ENCODE data around the gene DAB2IP. TPM values are rescaled to one million over a fixed set of nuclear protein-coding genes. Genes with fewer than 3 reads are reported as not detected.

The DAB2IP gene
- total and polyA plus RNA-seq, 4 donors = 2.3 to 13.1 (median 5.4) TPM

- WGBS = 86% methylated on average over 16 of the region's 16 CpGs
These were observed 105.2 kb downstream of the DAB2IP start for GRCh38 chr9:121756474-121757280.

GRCh38 chr9:121757281-121757585, 105.8 kb downstream of the DAB2IP start:
- Histone ChIP-seq H3K27ac (ENCODE audit: low read depth in 1 of 2, low read length in 2 of 2) (no peak overlapping the region), H3K36me3 (ENCODE audit: control insufficient read depth in 4 of 4, insufficient read depth in 3 of 4, low read depth in 1 of 4, low read length in 3 of 4) (peaks cover 4 to 26% (median 7%) of the 10 kb centered on the region in 4 donors)
- TF ChIP-seq MAX (IDR thresholded peaks at IDR 0.05) (no peak), RXRA (IDR thresholded peaks at IDR 0.05) (no peak), EGR1 (IDR thresholded peaks at IDR 0.05; ENCODE audit: low read depth in 2 of 2) (no peak), REST (IDR thresholded peaks at IDR 0.05) (no peak), NR2F2 (IDR thresholded peaks at IDR 0.05) (no peak), ATF3 (IDR thresholded peaks at IDR 0.05) (no peak), RAD21 (IDR thresholded peaks at IDR 0.05) (no peak)

More at GRCh38 chr9:121756474-121757280, 105.2 kb downstream of the DAB2IP start:
- Histone ChIP-seq H3K4me3 (ENCODE audit: low read depth in 1 of 3, low read length in 3 of 3) (no peak overlapping the region), H3K4me1 (ENCODE audit: control insufficient read depth in 4 of 4, insufficient read depth in 4 of 4, low read length in 3 of 4) (peaks cover 0 to 2% (median 0%) of the 10 kb centered on the region in 4 donors), H3K9ac (ENCODE audit: low read depth in 1 of 2, low read length in 2 of 2) (no peak overlapping the region), H3K27ac (ENCODE audit: low read depth in 1 of 2, low read length in 2 of 2) (no peak overlapping the region), H3K36me3 (ENCODE audit: control insufficient read depth in 4 of 4, insufficient read depth in 3 of 4, low read depth in 1 of 4, low read length in 3 of 4) (peaks cover 4 to 26% (median 7%) of the 10 kb centered on the region in 4 donors), H3K9me3 (ENCODE audit: control insufficient read depth in 4 of 4, low read length in 3 of 4) (no peaks in the 10 kb centered on the region), H3K27me3 (ENCODE audit: control insufficient read depth in 4 of 4, insufficient read depth in 4 of 4, low read length in 3 of 4) (no peaks in the 10 kb centered on the region)
- TF ChIP-seq CTCF (IDR thresholded peaks at IDR 0.05; ENCODE audit: low read depth, low read length, missing input control) (no peak), SP1 (IDR thresholded peaks at IDR 0.05) (no peak)
- no peak for DNase-seq (ENCODE audit: low spot score)

GRCh38 chr9:121758693-121759092, 107.3 kb downstream of the DAB2IP start:
- Histone ChIP-seq H3K9ac (ENCODE audit: low read depth in 1 of 2, low read length in 2 of 2) (no peak overlapping the region), H3K27ac (ENCODE audit: low read depth in 1 of 2, low read length in 2 of 2) (no peak overlapping the region), H3K36me3 (ENCODE audit: control insufficient read depth in 4 of 4, insufficient read depth in 3 of 4, low read depth in 1 of 4, low read length in 3 of 4) (peaks cover 6 to 28% (median 7%) of the 10 kb centered on the region in 4 donors), H3K4me1 (ENCODE audit: control insufficient read depth in 4 of 4, insufficient read depth in 4 of 4, low read length in 3 of 4) (peaks cover 0 to 2% (median 0%) of the 10 kb centered on the region in 4 donors), H3K27me3 (ENCODE audit: control insufficient read depth in 4 of 4, insufficient read depth in 4 of 4, low read length in 3 of 4) (no peaks in the 10 kb centered on the region), H3K9me3 (ENCODE audit: control insufficient read depth in 4 of 4, low read length in 3 of 4) (no peaks in the 10 kb centered on the region), H3K4me3 (ENCODE audit: low read depth in 1 of 3, low read length in 3 of 3) (no peak overlapping the region)
- no peak for DNase-seq (ENCODE audit: low spot score)
- TF ChIP-seq EGR1 (IDR thresholded peaks at IDR 0.05; ENCODE audit: low read depth in 2 of 2) (no peak), FOXA2 (IDR thresholded peaks at IDR 0.05) (no peak), TAF1 (conservative IDR thresholded peaks at IDR 0.05) (no peak), ZBTB33 (IDR thresholded peaks at IDR 0.05) (no peak), JUND (IDR thresholded peaks at IDR 0.05) (no peak), SP1 (IDR thresholded peaks at IDR 0.05) (no peak), ATF3 (IDR thresholded peaks at IDR 0.05) (no peak), CTCF (IDR thresholded peaks at IDR 0.05; ENCODE audit: low read depth, low read length, missing input control) (no peak), RXRA (IDR thresholded peaks at IDR 0.05) (no peak)
- WGBS = 96% methylated on average over 9 of the region's 9 CpGs

More at GRCh38 chr9:121757281-121757585, 105.8 kb downstream of the DAB2IP start:
- Histone ChIP-seq H3K4me3 (ENCODE audit: low read depth in 1 of 3, low read length in 3 of 3) (no peak overlapping the region), H3K27me3 (ENCODE audit: control insufficient read depth in 4 of 4, insufficient read depth in 4 of 4, low read length in 3 of 4) (no peaks in the 10 kb centered on the region), H3K9me3 (ENCODE audit: control insufficient read depth in 4 of 4, low read length in 3 of 4) (no peaks in the 10 kb centered on the region), H3K4me1 (ENCODE audit: control insufficient read depth in 4 of 4, insufficient read depth in 4 of 4, low read length in 3 of 4) (peaks cover 0 to 2% (median 0%) of the 10 kb centered on the region in 4 donors), H3K9ac (ENCODE audit: low read depth in 1 of 2, low read length in 2 of 2) (no peak overlapping the region)
- 93% methylated on average over 1 of the region's 1 CpG for WGBS
- no peak for DNase-seq (ENCODE audit: low spot score)

Measured in liver (tissue), 9 donors.